Iris pigment epithelial cell (primary cell): ENCODE results near the gene VN1R5.

Source experiments
- DNase-seq: peaks from one replicate; pipeline ENCODE4 v3.0.0-alpha.2; 2011; ENCODE audit warnings: low read depth

The VN1R5 gene

GRCh38 chr1:247300491-247301175 lies 44.8 kb downstream of the VN1R5 start:
- DNase-seq, result no peak

GRCh38 chr1:247301176-247301540 lies 45.3 kb downstream of the VN1R5 start:
- DNase-seq, result no peak

DNA sequence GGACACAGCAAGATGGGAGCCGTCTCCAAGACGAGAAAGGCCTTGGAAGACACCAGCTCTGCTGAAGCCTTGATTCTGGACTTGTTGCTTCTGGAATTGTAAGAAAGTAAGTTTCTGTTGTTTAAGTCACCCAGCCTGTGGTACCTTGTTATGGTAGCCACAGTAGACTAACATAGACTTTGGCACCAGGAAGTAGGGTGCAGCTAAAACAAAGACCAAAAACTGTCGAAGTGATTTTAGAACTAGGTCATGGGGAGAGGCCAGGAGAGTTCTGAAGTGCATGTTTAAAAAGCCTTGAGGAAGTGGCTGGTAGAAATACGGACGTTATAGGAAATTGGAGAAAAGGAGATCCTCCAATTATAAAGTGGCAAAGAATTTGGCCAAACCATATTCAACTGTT lies 47.3 kb downstream of the VN1R5 start:
- DNase-seq, result no peak

DNA sequence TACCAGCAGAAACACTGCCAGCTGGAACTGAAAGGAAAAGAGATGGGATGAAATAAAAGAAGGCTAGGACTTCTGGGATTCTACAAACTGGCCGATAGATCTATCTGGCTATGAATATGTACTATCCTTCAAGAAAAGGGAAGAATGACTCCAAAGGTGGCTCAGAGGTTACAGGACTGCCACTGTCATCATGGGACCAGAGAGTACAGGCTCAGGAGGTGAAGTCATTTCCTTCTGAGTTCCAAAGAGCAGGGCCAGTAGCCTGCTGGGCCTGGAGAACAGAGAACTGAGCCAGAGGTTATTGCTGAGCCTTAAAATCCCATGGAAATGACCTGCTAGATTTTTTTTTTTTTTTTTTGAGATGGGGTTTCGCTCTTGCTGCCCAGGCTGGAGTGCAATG lies 48.2 kb downstream of the VN1R5 start:
- no peak for DNase-seq
